H9 (cell line): ENCODE data around the gene ERVK3-1. TPM values are rescaled to one million over a fixed set of nuclear protein-coding genes. Genes with fewer than 3 reads are reported as not detected.

ENCODE experiments used
- DNase-seq: peaks from one replicate; pipeline ENCODE4 v3.0.0-alpha.2; 2017
- H2AFZ ChIP-seq: one replicate; pipeline ENCODE4 v1.6.1; 2013; ENCODE audit warnings: mild to moderate bottlenecking, low read length, control low read depth, moderate library complexity
- H2AK5ac ChIP-seq: 2 replicates; pipeline ENCODE4 v1.6.1; 2013; ENCODE audit warnings: low read length, control low read depth, mixed read lengths; ENCODE audit not compliant: insufficient read length
- H2BK120ac ChIP-seq: one replicate; pipeline ENCODE4 v1.6.1; 2013; ENCODE audit warnings: low read depth, mild to moderate bottlenecking, low read length, control low read depth, inconsistent platforms; ENCODE audit not compliant: poor library complexity, severe bottlenecking
- H2BK12ac ChIP-seq: 2 replicates; pipeline ENCODE4 v1.6.1; 2013; ENCODE audit warnings: low read length, control low read depth, mixed read lengths, low read depth; ENCODE audit not compliant: insufficient read length
- H2BK15ac ChIP-seq: 2 replicates; pipeline ENCODE4 v1.6.1; 2013; ENCODE audit warnings: low read depth, low read length, control low read depth
- H2BK20ac ChIP-seq: one replicate; pipeline ENCODE4 v1.6.1; 2013; ENCODE audit warnings: low read depth, mild to moderate bottlenecking, low read length, control low read depth, inconsistent platforms; ENCODE audit not compliant: poor library complexity, severe bottlenecking
- H2BK5ac ChIP-seq: 2 replicates; pipeline ENCODE4 v1.6.1; 2013; ENCODE audit warnings: low read length, control low read depth, mixed read lengths; ENCODE audit not compliant: insufficient read length
- H3K14ac ChIP-seq: 2 replicates; pipeline ENCODE4 v1.6.1; 2013; ENCODE audit warnings: low read length, control low read depth; ENCODE audit not compliant: insufficient read depth
- H3K18ac ChIP-seq: 2 replicates; pipeline ENCODE4 v1.6.1; 2013; ENCODE audit warnings: low read depth, mild to moderate bottlenecking, mixed read lengths, low read length, control low read depth; ENCODE audit not compliant: insufficient read length
- H3K23ac ChIP-seq: 2 replicates; pipeline ENCODE4 v1.6.1; 2013; ENCODE audit warnings: low read length, control low read depth, mixed read lengths, low read depth; ENCODE audit not compliant: insufficient read length
- H3K23me2 ChIP-seq: 2 replicates; pipeline ENCODE4 v1.6.1; 2013; ENCODE audit warnings: low read depth, mild to moderate bottlenecking, mixed read lengths, low read length, control low read depth; ENCODE audit not compliant: insufficient read length, poor library complexity, severe bottlenecking
- H3K27ac ChIP-seq: 2 replicates; pipeline ENCODE4 v1.5.1; 2013; ENCODE audit warnings: low read length, control low read depth, mixed read lengths, low read depth; ENCODE audit not compliant: insufficient read length
- H3K27me3 ChIP-seq: 2 replicates; pipeline ENCODE4 v1.6.1; 2013; ENCODE audit warnings: low read length, control low read depth, inconsistent platforms; ENCODE audit not compliant: insufficient read depth
- H3K4ac ChIP-seq: 2 replicates; pipeline ENCODE4 v1.6.1; 2013; ENCODE audit warnings: low read depth, mild to moderate bottlenecking, control low read depth, inconsistent platforms, low read length, moderate library complexity
- H3K4me1 ChIP-seq: 2 replicates; pipeline ENCODE4 v1.6.1; 2013; ENCODE audit warnings: low read length, control low read depth, inconsistent platforms; ENCODE audit not compliant: insufficient read depth
- H3K4me2 ChIP-seq: 2 replicates; pipeline ENCODE4 v1.6.1; 2013; ENCODE audit warnings: low read length, control low read depth, mixed read lengths; ENCODE audit not compliant: insufficient read length, insufficient read depth
- H3K56ac ChIP-seq: 2 replicates; pipeline ENCODE4 v1.6.1; 2013; ENCODE audit warnings: low read depth, mild to moderate bottlenecking, mixed read lengths, low read length, control low read depth; ENCODE audit not compliant: insufficient read length
- H3K79me1 ChIP-seq: 2 replicates; pipeline ENCODE4 v1.6.1; 2013; ENCODE audit warnings: low read depth, mild to moderate bottlenecking, moderate library complexity, low read length, control low read depth, inconsistent platforms; ENCODE audit not compliant: insufficient read depth, poor library complexity, severe bottlenecking
- H3K79me2 ChIP-seq: 2 replicates; pipeline ENCODE4 v1.6.1; 2013; ENCODE audit warnings: low read length, control low read depth, inconsistent platforms; ENCODE audit not compliant: insufficient read depth
- H3K9ac ChIP-seq: 2 replicates; pipeline ENCODE4 v1.6.1; 2013; ENCODE audit warnings: low read length, control low read depth, mixed read lengths; ENCODE audit not compliant: insufficient read length; ENCODE audit errors: extremely low read depth
- H3K9me3 ChIP-seq: one replicate; pipeline ENCODE4 v1.6.1; 2013; ENCODE audit warnings: low read depth, low read length, inconsistent platforms; ENCODE audit not compliant: control insufficient read depth
- H3T11ph ChIP-seq: one replicate; pipeline ENCODE4 v1.6.1; 2013; ENCODE audit warnings: mild to moderate bottlenecking, low read length, control low read depth, inconsistent platforms
- H4K20me1 ChIP-seq: one replicate; pipeline ENCODE4 v1.6.1; 2013; ENCODE audit not compliant: control insufficient read depth, insufficient read length, insufficient read depth
- H4K5ac ChIP-seq: 2 replicates; pipeline ENCODE4 v1.6.1; 2013; ENCODE audit warnings: low read depth, mild to moderate bottlenecking, mixed read lengths, low read length, control low read depth; ENCODE audit not compliant: insufficient read length
- H4K8ac ChIP-seq: replicated peaks from 2 replicates; pipeline ENCODE4 v1.6.1; 2013; ENCODE audit warnings: low read length, control low read depth, mixed read lengths, low read depth; ENCODE audit not compliant: insufficient read length
- H4K91ac ChIP-seq: 2 replicates; pipeline ENCODE4 v1.6.1; 2013; ENCODE audit warnings: low read depth, mild to moderate bottlenecking, moderate library complexity, mixed read lengths, low read length, control low read depth; ENCODE audit not compliant: insufficient read length
- H3K27ac Mint-ChIP-seq, 3 experiments: 2 replicates in 2 of 3; 3 replicates in 1 of 3; pipeline ENCODE4 v1.8.0; 2020 to 2021; ENCODE audit warnings: mixed read lengths in 3 of 3, mild to moderate bottlenecking in 1 of 3, moderate library complexity in 1 of 3
- H3K27me3 Mint-ChIP-seq: 2 replicates; pipeline ENCODE4 v1.8.0; 2021; ENCODE audit warnings: low read depth, mild to moderate bottlenecking, moderate library complexity, mixed read lengths
- H3K36me3 Mint-ChIP-seq, 3 experiments: 2 replicates in 2 of 3; 3 replicates in 1 of 3; pipeline ENCODE4 v1.8.0; 2020 to 2021; ENCODE audit warnings: low read depth in 3 of 3, mixed read lengths in 3 of 3; ENCODE audit not compliant: insufficient read depth in 1 of 3
- H3K4me1 Mint-ChIP-seq, 2 experiments: 2 replicates each; pipeline ENCODE4 v1.8.0; 2020; ENCODE audit warnings: mixed read lengths in 2 of 2
- H3K4me3 Mint-ChIP-seq, 2 experiments: 2 replicates in 1 of 2; 3 replicates in 1 of 2; pipeline ENCODE4 v1.8.0; 2020 to 2021; ENCODE audit warnings: mild to moderate bottlenecking in 2 of 2, mixed read lengths in 2 of 2, moderate library complexity in 1 of 2
- H3K9me3 Mint-ChIP-seq, 2 experiments: 2 replicates in 1 of 2; 3 replicates in 1 of 2; pipeline ENCODE4 v1.8.0; 2020; ENCODE audit warnings: mild to moderate bottlenecking in 2 of 2, mixed read lengths in 2 of 2, moderate library complexity in 1 of 2
- WGBS: extraction: QIAGEN DNeasy Blood & Tissue Kit; methylation state at CpG from one replicate; pipeline ENCODE4 v1.1.7; 2013; ENCODE audit warnings: missing lambda C conversion rate, low lambda C conversion rate, mixed read lengths; ENCODE audit not compliant: insufficient read length; ENCODE audit errors: extremely low coverage; 5-methylcytosine and 5-hydroxymethylcytosine counted together
- total RNA-seq: library from RNA; stranded (reverse); gene quantifications from 2 replicates; pipeline ENCODE4 v1.2.1, GENCODE V29; 2021
- TF ChIP-seq, protein P1 (sequence below): fragments of 200-600 bp; sonication (generic); conservative IDR thresholded peaks from 3 replicates; pipeline ENCODE4 v1.8.0; 2021; ENCODE audit warnings: antibody characterized with exemption, mild to moderate bottlenecking

The ERVK3-1 gene
- total RNA-seq, 1 experiment from 2014 or later: 43.7 TPM

DNA sequence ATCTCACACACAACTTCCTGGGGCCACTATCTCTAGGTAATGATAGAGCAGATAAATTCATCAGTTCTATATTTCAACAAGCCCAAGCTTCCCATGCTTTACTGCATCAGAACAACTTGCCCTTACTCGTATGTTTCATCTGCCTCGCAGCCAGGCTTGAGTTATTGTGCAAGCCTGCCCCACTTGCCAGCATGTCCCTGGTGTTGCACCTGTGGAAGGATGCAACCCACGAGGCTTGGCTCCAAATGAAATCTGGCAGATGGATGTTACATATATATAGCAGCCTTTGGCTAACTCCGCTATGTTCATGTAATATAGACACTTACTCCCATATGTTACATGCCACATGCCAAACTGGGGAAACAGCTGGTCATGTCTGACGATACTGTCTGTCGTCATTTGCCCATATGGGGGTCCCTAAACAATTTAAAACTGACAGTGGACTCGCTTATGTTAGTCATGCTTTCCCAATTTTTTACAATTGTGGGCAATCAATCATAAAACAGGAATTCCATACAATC lies 6.2 kb downstream of the ERVK3-1 start:
- TF ChIP-seq, protein P1, sequence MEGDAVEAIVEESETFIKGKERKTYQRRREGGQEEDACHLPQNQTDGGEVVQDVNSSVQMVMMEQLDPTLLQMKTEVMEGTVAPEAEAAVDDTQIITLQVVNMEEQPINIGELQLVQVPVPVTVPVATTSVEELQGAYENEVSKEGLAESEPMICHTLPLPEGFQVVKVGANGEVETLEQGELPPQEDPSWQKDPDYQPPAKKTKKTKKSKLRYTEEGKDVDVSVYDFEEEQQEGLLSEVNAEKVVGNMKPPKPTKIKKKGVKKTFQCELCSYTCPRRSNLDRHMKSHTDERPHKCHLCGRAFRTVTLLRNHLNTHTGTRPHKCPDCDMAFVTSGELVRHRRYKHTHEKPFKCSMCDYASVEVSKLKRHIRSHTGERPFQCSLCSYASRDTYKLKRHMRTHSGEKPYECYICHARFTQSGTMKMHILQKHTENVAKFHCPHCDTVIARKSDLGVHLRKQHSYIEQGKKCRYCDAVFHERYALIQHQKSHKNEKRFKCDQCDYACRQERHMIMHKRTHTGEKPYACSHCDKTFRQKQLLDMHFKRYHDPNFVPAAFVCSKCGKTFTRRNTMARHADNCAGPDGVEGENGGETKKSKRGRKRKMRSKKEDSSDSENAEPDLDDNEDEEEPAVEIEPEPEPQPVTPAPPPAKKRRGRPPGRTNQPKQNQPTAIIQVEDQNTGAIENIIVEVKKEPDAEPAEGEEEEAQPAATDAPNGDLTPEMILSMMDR: no peak
- Histone ChIP-seq H4K5ac (no peak overlapping the region), H2AFZ (no peak overlapping the region), H3K9ac (no peak overlapping the region), H2BK20ac (no peak overlapping the region), H3K4me1 (no peaks in the 10 kb centered on the region), H4K20me1 (no peaks in the 10 kb centered on the region), H3K9me3 (no peaks in the 10 kb centered on the region), H2BK5ac (no peak overlapping the region), H2AK5ac (no peak overlapping the region), H3K56ac (no peak overlapping the region), H3K23ac (no peak overlapping the region), H3K79me1 (no peaks in the 10 kb centered on the region), H3T11ph (no peak overlapping the region), H3K4me2 (no peak overlapping the region), H3K27ac (no peak overlapping the region), H3K14ac (no peak overlapping the region), H3K23me2 (no peaks in the 10 kb centered on the region), H3K79me2 (no peaks in the 10 kb centered on the region), H3K27me3 (no peaks in the 10 kb centered on the region), H2BK12ac (no peak overlapping the region), H3K18ac (no peak overlapping the region), H2BK15ac (no peak overlapping the region), H4K91ac (no peak overlapping the region), H3K4ac (no peak overlapping the region), H4K8ac (no peak overlapping the region), H2BK120ac (no peak overlapping the region)
- DNase-seq: no peak
- H3K9me3 Mint-ChIP-seq: no peaks in the 10 kb centered on the region
- no CpG with 5 or more reads among the region's 7 CpGs for whole genome bisulfite sequencing
- peaks cover 39 to 75% (median 64%) of the 10 kb centered on the region in 3 experiments for H3K36me3 Mint-ChIP-seq
- no peak overlapping the region for H3K4me3 Mint-ChIP-seq
- H3K27me3 Mint-ChIP-seq: no peaks in the 10 kb centered on the region
- peaks cover 1 to 5% of the 10 kb centered on the region in 2 experiments for H3K4me1 Mint-ChIP-seq
- no peak overlapping the region for H3K27ac Mint-ChIP-seq
